ENCODE measurements around the gene ADGRF3. TPM values are rescaled to one million over a fixed set of nuclear protein-coding genes. Genes with fewer than 3 reads are reported as not detected.

ADGRF3 gene
- total RNA-seq, 1 experiment from 2014 or later = 0.09 TPM

GRCh38 chr2:26290001-26290400, 56.6 kb downstream of the ADGRF3 start:
- no peak overlapping the region for H4K8ac ChIP-seq (replicated peaks; ENCODE audit: insufficient read length, low read depth, low read length)
- no peaks in the 10 kb centered on the region for H3K27me3 Mint-ChIP-seq (ENCODE audit: low read depth)
- H2BK5ac ChIP-seq (ENCODE audit: insufficient read length, low read length) = no peak overlapping the region
- no peaks in the 10 kb centered on the region for H3K27me3 ChIP-seq (ENCODE audit: insufficient read depth, low read length)
- peaks cover 7 to 8% of the 10 kb centered on the region in 2 experiments for H3K4me1 Mint-ChIP-seq
- DNase-seq = no peak
- no peak overlapping the region for H4K91ac ChIP-seq (ENCODE audit: insufficient read length, low read depth, low read length)
- H2BK20ac ChIP-seq (ENCODE audit: low read depth, low read length, poor library complexity, severe bottlenecking) = no peak overlapping the region
- no peaks in the 10 kb centered on the region for H3K9me3 ChIP-seq (ENCODE audit: control insufficient read depth, low read depth, low read length)
- H3K23me2 ChIP-seq (ENCODE audit: insufficient read length, low read depth, low read length, poor library complexity, severe bottlenecking) = no peaks in the 10 kb centered on the region
- H3T11ph ChIP-seq (ENCODE audit: low read length) = no peak overlapping the region
- H3K79me2 ChIP-seq (ENCODE audit: insufficient read depth, low read length) = no peaks in the 10 kb centered on the region
- H2AFZ ChIP-seq (ENCODE audit: low read length) = no peak overlapping the region
- no peak overlapping the region for H3K4ac ChIP-seq (ENCODE audit: low read depth, low read length)
- H4K20me1 ChIP-seq (ENCODE audit: control insufficient read depth, insufficient read depth, insufficient read length) = no peaks in the 10 kb centered on the region
- no peak overlapping the region for H2BK12ac ChIP-seq (ENCODE audit: insufficient read length, low read depth, low read length)
- H3K23ac ChIP-seq (ENCODE audit: insufficient read length, low read depth, low read length) = no peak overlapping the region
- H2BK120ac ChIP-seq (ENCODE audit: low read depth, low read length, poor library complexity, severe bottlenecking) = no peak overlapping the region
- H3K27ac ChIP-seq (ENCODE audit: insufficient read length, low read depth, low read length) = no peak overlapping the region
- H3K27ac Mint-ChIP-seq = no peak overlapping the region
- no peak overlapping the region for H3K14ac ChIP-seq (ENCODE audit: insufficient read depth, low read length)
- no peak for TF ChIP-seq CTCF (conservative IDR thresholded peaks at IDR 0.05)
- H3K4me1 ChIP-seq (ENCODE audit: insufficient read depth, low read length) = 0 out of 2 replicates have a peak, but pooled peaks cover 3% of the 10 kb centered on the region
- H2BK15ac ChIP-seq (ENCODE audit: low read depth, low read length) = no peak overlapping the region
- no peak overlapping the region for H3K9ac ChIP-seq (ENCODE audit: extremely low read depth, insufficient read length, low read length)
- H3K18ac ChIP-seq (ENCODE audit: insufficient read length, low read depth, low read length) = no peak overlapping the region
- H3K9me3 Mint-ChIP-seq = no peaks in the 10 kb centered on the region
- no peak overlapping the region for H3K4me3 Mint-ChIP-seq
- H3K79me1 ChIP-seq (ENCODE audit: insufficient read depth, low read depth, low read length, poor library complexity, severe bottlenecking) = no peaks in the 10 kb centered on the region
- no CpG with 5 or more reads among the region's 1 CpG for WGBS (ENCODE audit: extremely low coverage, insufficient read length, low lambda C conversion rate)
- H3K56ac ChIP-seq (ENCODE audit: insufficient read length, low read depth, low read length) = no peak overlapping the region
- no peak overlapping the region for H3K4me2 ChIP-seq (ENCODE audit: insufficient read depth, insufficient read length, low read length)
- H2AK5ac ChIP-seq (ENCODE audit: insufficient read length, low read length) = no peak overlapping the region
- H4K5ac ChIP-seq (ENCODE audit: insufficient read length, low read depth, low read length) = no peak overlapping the region
- peaks cover 6 to 23% (median 11%) of the 10 kb centered on the region in 3 experiments; a peak in 6 of 7 replicates for H3K36me3 Mint-ChIP-seq (ENCODE audit: insufficient read depth in 1 of 3, low read depth in 3 of 3)

All from H9 (cell line).